KMS-11 (cell line): ENCODE data around the gene ACVRL1.

Source experiments
- H2AFZ ChIP-seq: fragments of 200-600 bp; sonication (generic); 2 replicates; pipeline ENCODE4 v1.6.1; 2016; ENCODE audit warnings: antibody characterized with exemption, mixed run types, low read depth
- H3K27ac ChIP-seq: fragments of 200-600 bp; sonication (generic); 2 replicates; pipeline ENCODE4 v1.6.1; 2016; ENCODE audit warnings: mild to moderate bottlenecking, mixed run types
- H3K27me3 ChIP-seq: fragments of 200-600 bp; sonication (generic); 2 replicates; pipeline ENCODE4 v1.6.1; 2017; ENCODE audit warnings: mild to moderate bottlenecking, low read depth, mixed run types, moderate library complexity; ENCODE audit not compliant: insufficient read depth
- H3K36me3 ChIP-seq: fragments of 200-600 bp; sonication (generic); 2 replicates; pipeline ENCODE4 v1.6.1; 2017; ENCODE audit warnings: mild to moderate bottlenecking, mixed run types; ENCODE audit not compliant: insufficient read depth
- H3K4me1 ChIP-seq: fragments of 200-600 bp; sonication (generic); 2 replicates; pipeline ENCODE4 v1.6.1; 2016; ENCODE audit warnings: mild to moderate bottlenecking, low read depth, mixed run types; ENCODE audit not compliant: poor library complexity, severe bottlenecking
- H3K4me2 ChIP-seq: fragments of 200-600 bp; sonication (generic); 2 replicates; pipeline ENCODE4 v1.7.0; 2016; ENCODE audit warnings: mild to moderate bottlenecking, mixed run types
- H3K4me3 ChIP-seq: fragments of 200-600 bp; sonication (generic); IDR thresholded peaks from 2 replicates; pipeline ENCODE4 v1.6.1; 2017; ENCODE audit warnings: low read depth, low read length, mixed read lengths; ENCODE audit not compliant: insufficient read depth
- H3K79me2 ChIP-seq: fragments of 200-600 bp; sonication (generic); 2 replicates; pipeline ENCODE4 v1.6.1; 2016; ENCODE audit warnings: low read depth, mixed run types; ENCODE audit not compliant: insufficient read depth
- H3K9ac ChIP-seq: fragments of 200-600 bp; sonication (generic); 2 replicates; pipeline ENCODE4 v1.6.1; 2016; ENCODE audit warnings: mild to moderate bottlenecking, mixed run types
- H4K20me1 ChIP-seq: fragments of 200-600 bp; sonication (generic); 2 replicates; pipeline ENCODE4 v1.6.1; 2016; ENCODE audit warnings: mild to moderate bottlenecking, mixed run types; ENCODE audit not compliant: insufficient read depth
- CTCF ChIP-seq: fragments of 200-600 bp; sonication (generic); conservative IDR thresholded peaks from 2 replicates; pipeline ENCODE4 v1.6.1; 2017; ENCODE audit warnings: low read depth, mild to moderate bottlenecking, antibody characterized with exemption, low read length, moderate library complexity, mixed read lengths

The ACVRL1 gene

DNA sequence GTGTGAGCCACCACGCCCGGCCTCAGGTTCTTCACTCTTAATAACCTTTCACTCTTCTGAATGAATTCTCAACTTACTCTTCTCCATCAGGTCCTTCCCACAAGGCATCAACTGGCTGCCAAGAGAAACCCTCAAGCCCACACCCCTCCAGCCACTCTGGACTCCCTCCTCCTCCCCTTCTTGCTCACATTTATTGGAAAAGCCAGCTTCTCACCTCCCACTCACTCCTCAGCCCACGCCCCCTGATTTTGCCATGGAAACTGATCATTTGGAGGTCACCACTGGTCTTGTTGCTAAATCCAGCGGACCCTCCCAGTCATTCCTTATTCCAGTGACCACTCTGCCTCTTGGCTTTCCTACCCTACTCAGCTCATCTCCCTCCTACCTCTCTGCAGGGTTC, 26.8 kb downstream of the ACVRL1 start:
- Histone ChIP-seq H3K27me3 (no peaks in the 10 kb centered on the region), H3K9ac (no peak overlapping the region), H4K20me1 (no peaks in the 10 kb centered on the region), H3K27ac (no peak overlapping the region), H2AFZ (no peak overlapping the region), H3K4me2 (no peak overlapping the region), H3K4me3 (no peak overlapping the region), H3K36me3 (no peaks in the 10 kb centered on the region), H3K4me1 (peaks cover 10% of the 10 kb centered on the region), H3K79me2 (no peaks in the 10 kb centered on the region)
- no peak for TF ChIP-seq CTCF

DNA sequence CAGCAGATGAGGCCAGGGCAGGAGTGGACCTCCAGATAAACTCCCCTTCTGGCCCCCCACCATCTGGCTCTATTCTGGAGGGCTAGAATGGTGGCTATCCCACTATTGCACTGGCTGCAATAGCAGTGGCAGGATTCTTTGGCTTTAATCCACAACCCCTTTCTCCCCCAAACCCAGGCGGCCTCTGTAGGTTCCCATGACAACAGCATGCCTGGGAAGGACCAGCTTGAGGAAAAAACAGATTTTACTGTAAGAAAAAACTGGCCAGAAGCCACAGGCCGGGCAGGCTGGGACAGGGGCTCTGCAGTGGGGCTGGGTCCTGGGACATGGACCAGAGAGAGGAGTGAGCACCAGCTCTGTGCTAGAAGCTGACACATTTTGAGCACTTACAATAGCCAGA, 30.6 kb downstream of the ACVRL1 start:
- no peak for TF ChIP-seq CTCF
- no peaks in the 10 kb centered on the region for H3K79me2 ChIP-seq
- H4K20me1 ChIP-seq: no peaks in the 10 kb centered on the region
- no peak overlapping the region for H3K4me3 ChIP-seq
- no peak overlapping the region for H3K9ac ChIP-seq
- H2AFZ ChIP-seq: no peak overlapping the region
- no peaks in the 10 kb centered on the region for H3K36me3 ChIP-seq
- H3K4me1 ChIP-seq: peaks cover 2% of the 10 kb centered on the region
- H3K27me3 ChIP-seq: no peaks in the 10 kb centered on the region
- H3K4me2 ChIP-seq: no peak overlapping the region
- no peak overlapping the region for H3K27ac ChIP-seq

GRCh38 chr12:51938726-51939125, 31.4 kb downstream of the ACVRL1 start:
- Histone ChIP-seq H3K4me2 (no peak overlapping the region), H2AFZ (no peak overlapping the region), H4K20me1 (no peaks in the 10 kb centered on the region), H3K9ac (no peak overlapping the region), H3K27ac (no peak overlapping the region), H3K4me3 (no peak overlapping the region), H3K27me3 (no peaks in the 10 kb centered on the region), H3K4me1 (no peaks in the 10 kb centered on the region), H3K36me3 (no peaks in the 10 kb centered on the region), H3K79me2 (no peaks in the 10 kb centered on the region)
- no peak for TF ChIP-seq CTCF

DNA sequence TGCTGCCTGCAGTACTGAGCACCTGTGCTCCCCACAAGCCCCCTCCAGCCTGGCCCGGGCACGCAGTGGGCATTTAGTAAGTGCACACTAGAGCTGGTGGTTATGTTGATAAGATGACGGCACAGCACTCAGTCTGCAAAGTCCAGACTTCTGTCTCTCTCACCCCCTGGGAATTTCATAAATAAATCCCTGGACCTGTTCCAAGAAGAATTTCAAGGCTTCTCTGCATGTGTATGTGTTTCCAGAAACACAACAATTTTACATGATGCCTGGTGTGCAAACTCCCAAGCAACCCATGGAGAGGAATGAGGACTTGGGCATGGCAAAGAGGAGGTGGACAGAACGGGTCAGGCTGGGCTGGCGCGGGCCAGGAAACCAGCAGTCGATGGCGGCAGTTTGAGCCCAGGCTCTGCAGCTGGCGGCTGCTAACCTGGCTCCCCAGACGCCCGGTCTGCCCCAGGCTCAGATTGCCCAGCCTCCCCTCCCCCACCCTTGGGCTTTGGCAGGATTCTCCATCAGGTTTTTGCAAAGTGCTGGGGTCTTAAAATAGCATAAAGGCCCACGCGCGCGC, 33.8 kb downstream of the ACVRL1 start:
- Histone ChIP-seq H3K27me3 (no peaks in the 10 kb centered on the region), H2AFZ (no peak overlapping the region), H3K4me3 (no peak overlapping the region), H3K79me2 (no peaks in the 10 kb centered on the region), H3K9ac (no peak overlapping the region), H3K4me1 (no peaks in the 10 kb centered on the region), H3K27ac (no peak overlapping the region), H3K4me2 (no peak overlapping the region), H3K36me3 (no peaks in the 10 kb centered on the region), H4K20me1 (no peaks in the 10 kb centered on the region)
- no peak for TF ChIP-seq CTCF

DNA sequence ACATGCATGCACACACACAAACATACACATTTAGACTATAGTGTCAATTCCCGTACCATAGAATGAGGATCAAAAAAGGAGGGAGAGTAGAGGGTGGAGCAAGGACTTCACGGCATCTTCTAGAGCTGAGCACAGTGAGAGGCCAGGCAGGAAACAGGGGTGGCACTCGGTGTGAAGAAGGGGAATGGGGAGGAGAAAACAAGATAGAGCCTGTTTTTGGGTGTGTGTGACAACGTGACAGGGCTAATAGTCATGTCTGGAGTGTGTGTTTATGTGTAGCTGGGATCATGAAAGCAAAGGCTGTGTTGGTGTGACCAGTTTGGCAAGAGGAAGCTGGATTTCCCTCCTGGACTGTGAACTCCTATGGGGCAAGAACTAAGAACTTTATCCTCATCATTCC, 34.3 kb downstream of the ACVRL1 start:
- no peaks in the 10 kb centered on the region for H3K79me2 ChIP-seq
- no peaks in the 10 kb centered on the region for H4K20me1 ChIP-seq
- no peaks in the 10 kb centered on the region for H3K27me3 ChIP-seq
- H3K4me1 ChIP-seq: no peaks in the 10 kb centered on the region
- H3K4me3 ChIP-seq: no peak overlapping the region
- H2AFZ ChIP-seq: no peak overlapping the region
- no peak overlapping the region for H3K27ac ChIP-seq
- no peaks in the 10 kb centered on the region for H3K36me3 ChIP-seq
- TF ChIP-seq CTCF: no peak
- no peak overlapping the region for H3K9ac ChIP-seq
- H3K4me2 ChIP-seq: no peak overlapping the region
